ENCODE data around the gene PAFAH1B2.
A peak's percentile ranks its signal among the peaks of the same experiment; 100 is the strongest.

DNA sequence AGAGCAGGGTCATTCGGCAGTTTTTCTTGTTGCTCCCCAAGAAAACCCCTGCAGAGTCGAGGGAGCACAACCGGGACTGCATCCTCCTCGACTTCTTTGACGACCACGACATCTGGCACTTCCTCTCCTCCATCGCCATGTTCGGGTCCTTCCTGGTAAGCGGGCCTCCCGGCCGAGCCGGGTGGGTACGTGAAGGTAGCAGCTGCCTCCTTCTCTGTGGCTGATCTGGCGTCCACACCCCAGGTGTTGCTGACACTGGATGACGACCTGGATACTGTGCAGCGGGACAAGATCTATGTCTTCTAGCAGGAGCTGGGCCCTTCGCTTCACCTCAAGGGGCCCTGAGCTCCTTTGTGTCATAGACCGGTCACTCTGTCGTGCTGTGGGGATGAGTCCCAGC, 51.7 kb downstream of the PAFAH1B2 start:
- TF ChIP-seq POLR2AphosphoS5 (IDR thresholded peaks at IDR 0.05) (peak in 2 of 3 donors; percentile 33 to 58), POLR2A (IDR thresholded peaks at IDR 0.05) (no peak)
